Putamen (tissue), 1 donor: Measurements from ENCODE around the gene LRRN2.
"Not testable (repeated sequence)": the region's sequence is repeated elsewhere in the genome, so short reads cannot be mapped to it uniquely, and the experiment has no call there.

Source experiments
- DNase-seq: peaks from one replicate; pipeline ENCODE4 v3.0.0-alpha.2; 2016; ENCODE audit warnings: low spot score

Gene LRRN2

GRCh38 chr1:204685236-204686006 is at the start of gene LRRN2:
LRRN2 (minus strand) TSS chr1:204685738; CDS start chr1:204619992, 65,746 bp downstream.
- DNase-seq, result no peak

- no peak for DNase-seq
Measured at GRCh38 chr1:204735042-204735441, 49.5 kb upstream of the LRRN2 start.

- no peak for DNase-seq
Measured at GRCh38 chr1:204733869-204734596, 48.5 kb upstream of the LRRN2 start.

- no peak for DNase-seq
Measured at GRCh38 chr1:204733289-204733688, 47.8 kb upstream of the LRRN2 start.

DNA sequence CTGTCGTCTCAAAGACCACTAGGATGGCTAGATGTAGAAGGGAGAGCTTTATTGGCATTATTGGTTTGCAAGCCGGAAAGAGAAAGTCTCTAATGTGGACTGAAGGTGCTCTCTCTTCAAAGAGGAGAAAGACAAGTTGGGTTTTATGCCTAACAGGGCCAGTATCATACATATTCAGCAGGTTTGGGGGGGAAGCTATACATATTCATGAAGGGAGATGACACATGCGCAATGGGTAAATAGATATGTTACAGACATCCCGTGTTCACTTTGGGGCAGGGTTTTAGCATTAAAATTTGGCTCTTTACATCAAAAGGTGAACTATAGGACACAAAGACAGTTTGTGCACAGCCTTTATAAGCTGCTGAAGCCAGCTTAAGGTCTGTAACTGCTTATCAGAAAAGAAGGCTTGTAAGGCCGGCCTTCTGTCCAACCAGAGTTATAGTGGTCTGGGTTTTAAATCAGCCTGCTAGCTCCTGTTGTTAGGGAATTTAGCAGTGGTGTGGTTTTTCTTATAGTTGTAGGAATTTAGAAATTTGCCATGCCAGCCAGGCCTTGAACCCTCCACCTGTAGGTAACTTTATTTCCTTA is 46.5 kb upstream of the LRRN2 start:
- no peak for DNase-seq

DNA sequence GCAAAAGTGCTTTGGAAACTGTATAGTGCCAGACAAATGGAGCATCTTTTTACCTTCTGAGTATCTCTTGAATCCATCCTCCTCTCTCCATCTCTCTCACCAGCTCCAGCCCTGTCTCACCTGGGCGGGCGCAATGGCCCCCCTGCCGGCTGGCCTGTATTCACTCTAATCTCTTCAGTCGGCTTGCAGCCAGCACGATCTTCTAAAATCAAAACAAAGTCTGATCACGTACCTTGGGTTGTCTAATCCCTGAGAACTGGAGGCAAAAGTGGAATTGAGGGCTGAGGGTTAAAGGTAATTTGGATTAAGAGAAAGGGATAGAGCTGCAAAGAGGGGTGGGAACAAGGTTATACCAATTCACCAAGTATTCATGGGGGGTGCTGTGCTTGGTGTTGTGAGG is 46.0 kb upstream of the LRRN2 start:
- DNase-seq, result no peak

GRCh38 chr1:204730826-204731459 is 45.4 kb upstream of the LRRN2 start:
- DNase-seq, result no peak

- no peak for DNase-seq
Measured at GRCh38 chr1:204729516-204729915, 44.0 kb upstream of the LRRN2 start.

- DNase-seq, result no peak
Measured at GRCh38 chr1:204728456-204728855, 42.9 kb upstream of the LRRN2 start.

GRCh38 chr1:204728045-204728444 is 42.5 kb upstream of the LRRN2 start:
- DNase-seq, result no peak

DNA sequence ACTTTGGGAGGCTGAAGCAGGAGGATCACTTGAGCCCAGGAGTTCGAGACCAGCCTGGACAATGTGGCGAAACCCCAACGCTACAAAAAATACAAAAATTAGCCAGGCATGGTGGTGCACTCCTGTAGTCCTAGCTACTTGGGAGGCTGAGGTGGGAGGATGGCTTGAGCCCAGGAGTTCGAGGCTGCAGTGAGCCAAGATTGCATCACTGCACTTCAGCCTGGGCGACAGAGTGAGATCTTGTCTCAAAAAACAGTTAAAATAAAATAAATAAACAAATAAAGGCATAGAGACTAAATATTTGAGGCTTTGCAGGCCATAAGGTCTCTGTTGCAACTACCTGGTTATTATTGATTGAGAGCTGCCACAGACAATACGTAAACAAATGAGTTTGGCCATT is 41.9 kb upstream of the LRRN2 start:
- not testable (repeated sequence) for DNase-seq

DNA sequence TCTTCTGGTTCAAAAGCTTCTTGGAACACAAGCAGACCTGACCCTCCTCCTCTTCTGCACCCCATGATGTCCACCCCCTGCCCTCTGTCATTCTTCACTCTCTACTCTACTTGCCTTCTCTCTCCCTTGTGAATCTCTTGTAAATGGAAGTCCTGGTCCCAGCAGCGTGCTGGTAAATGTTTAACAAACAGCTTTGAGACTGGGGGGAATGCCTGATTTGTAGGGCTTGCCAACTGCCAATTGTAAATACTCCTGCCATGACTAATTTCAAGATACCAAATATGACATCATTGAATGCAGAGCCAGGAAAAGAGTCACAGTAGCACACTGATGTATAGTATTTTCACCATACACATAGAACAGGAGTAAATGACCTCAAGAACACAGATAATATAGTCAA is 40.9 kb upstream of the LRRN2 start:
- DNase-seq, result no peak

- no peak for DNase-seq
Measured at GRCh38 chr1:204725821-204726448, 40.4 kb upstream of the LRRN2 start.

- DNase-seq, result peak; percentile 52
Measured at GRCh38 chr1:204723131-204723787, 37.7 kb upstream of the LRRN2 start.

- no peak for DNase-seq
Measured at GRCh38 chr1:204721373-204722055, 36.0 kb upstream of the LRRN2 start.

DNA sequence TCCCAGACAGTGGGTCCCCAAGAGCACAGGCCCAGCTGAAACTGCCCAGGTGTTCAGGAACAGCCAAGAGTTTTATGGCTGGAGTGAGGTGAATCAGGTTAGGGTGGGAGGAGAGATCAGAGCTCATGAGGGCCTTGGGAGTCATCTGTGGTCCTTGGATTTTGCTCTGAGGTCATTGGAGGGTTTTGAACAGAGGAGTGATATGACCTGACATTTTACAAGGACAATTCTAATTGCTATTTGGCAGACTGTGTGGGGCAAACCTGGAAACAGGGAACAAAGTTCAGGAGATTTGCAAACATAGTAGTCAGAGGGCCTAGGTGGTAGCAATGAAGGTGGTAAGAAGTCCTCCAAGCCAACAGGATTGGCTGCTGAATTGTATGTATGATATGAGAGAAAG is 31.1 kb upstream of the LRRN2 start:
- no peak for DNase-seq

DNA sequence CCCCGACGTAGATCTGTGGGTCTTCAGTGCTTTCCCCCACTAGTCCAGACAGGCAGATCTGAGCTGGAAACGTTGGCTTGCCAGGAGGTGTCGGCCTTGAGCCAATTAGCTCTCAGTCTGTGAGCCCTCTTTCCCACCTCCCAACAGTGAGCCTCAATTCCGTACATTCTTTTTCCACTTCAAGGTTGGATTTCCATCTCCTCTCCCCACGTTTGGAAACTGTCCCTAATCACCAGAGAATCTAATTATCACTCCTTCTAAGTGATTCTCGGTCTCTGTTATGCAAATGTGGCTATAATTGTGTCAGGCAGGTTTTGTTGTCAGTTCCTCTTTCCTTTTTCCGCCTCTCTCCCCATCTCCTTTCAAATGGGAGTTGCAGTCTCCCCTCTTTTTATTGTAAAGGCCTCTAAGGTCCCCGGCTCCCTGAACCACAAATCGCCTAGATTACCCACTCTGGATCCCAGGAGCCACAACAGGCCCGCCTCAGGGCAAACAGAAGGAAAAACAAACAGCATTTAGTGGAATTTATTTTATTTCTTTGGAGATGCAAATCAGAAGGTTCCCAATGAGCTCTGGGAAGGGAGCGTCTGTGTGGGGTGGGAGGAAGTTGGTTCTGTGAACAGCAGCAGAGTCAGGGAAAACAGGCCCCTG is 29.4 kb upstream of the LRRN2 start:
- DNase-seq, result no peak

- DNase-seq, result no peak
Measured at GRCh38 chr1:204714194-204714860, 28.8 kb upstream of the LRRN2 start.

- no peak for DNase-seq
Measured at GRCh38 chr1:204713541-204713940, 28.0 kb upstream of the LRRN2 start.
